IMR-90 (cell line): ENCODE data around the gene NTSR1. TPM values are rescaled to one million over a fixed set of nuclear protein-coding genes. Genes with fewer than 3 reads are reported as not detected.

ENCODE experiments used
- ATAC-seq: fragments of 200-7000 bp; cut with Tn5 transposase; 2 replicates; pipeline ENCODE4 v1.9.1; 2020; ENCODE audit warnings: low read depth, mild to moderate bottlenecking, moderate library complexity
- BruUV-seq: library from RNA; stranded (reverse); fragments of 400-500 nt; replicated peaks from 2 replicates; lab custom pipeline; 2021; lab: Mats Ljungman, UMichigan
- CTCF ChIA-PET: fragments of 300-600 bp; formaldehyde crosslinking; extraction: SDS; loops from one replicate; lab custom pipeline; 2021; ENCODE audit warnings: antibody characterized with exemption; lab: Yijun Ruan, JAX
- POLR2A ChIA-PET: fragments of 300-600 bp; sonication (Branson Sonifier 250); formaldehyde crosslinking; loops from one replicate; lab custom pipeline; 2022; ENCODE audit warnings: antibody characterized with exemption; ENCODE audit not compliant: unreplicated experiment; lab: Charles Lee
- DNase-seq: peaks from one replicate; pipeline ENCODE4 v3.0.0; 2013
- H2AFZ ChIP-seq: replicated peaks from 2 replicates; pipeline ENCODE3; 2013; ENCODE audit warnings: low read length, mild to moderate bottlenecking; ENCODE audit not compliant: poor library complexity
- H2AK5ac ChIP-seq: 2 replicates; pipeline ENCODE4 v1.6.1; 2013; ENCODE audit warnings: low read depth, low read length, inconsistent platforms
- H2AK9ac ChIP-seq: replicated peaks from 2 replicates; pipeline ENCODE3; 2013; ENCODE audit warnings: mild to moderate bottlenecking, low read depth, low read length, moderate library complexity; ENCODE audit not compliant: poor library complexity
- H2BK120ac ChIP-seq: 2 replicates; pipeline ENCODE4 v1.6.1; 2013; ENCODE audit warnings: low read depth, low read length, inconsistent platforms
- H2BK15ac ChIP-seq: 3 replicates; pipeline ENCODE4 v1.6.1; 2013; ENCODE audit warnings: low read depth, low read length, inconsistent platforms
- H2BK20ac ChIP-seq: 2 replicates; pipeline ENCODE4 v1.6.1; 2013; ENCODE audit warnings: low read depth, mild to moderate bottlenecking, inconsistent platforms, low read length, moderate library complexity
- H2BK5ac ChIP-seq: 2 replicates; pipeline ENCODE4 v1.6.1; 2013; ENCODE audit warnings: mild to moderate bottlenecking, low read depth, low read length, inconsistent platforms; ENCODE audit not compliant: poor library complexity, severe bottlenecking
- H3K14ac ChIP-seq: replicated peaks from 2 replicates; pipeline ENCODE4 v1.6.1; 2013; ENCODE audit warnings: low read depth, low read length, inconsistent platforms
- H3K18ac ChIP-seq: 2 replicates; pipeline ENCODE4 v1.6.1; 2013; ENCODE audit warnings: low read depth, low read length, control low read depth
- H3K23ac ChIP-seq: 2 replicates; pipeline ENCODE4 v1.6.1; 2013; ENCODE audit warnings: low read depth, low read length, inconsistent platforms
- H3K27ac ChIP-seq: 2 replicates; pipeline ENCODE4 v1.5.1; 2013; ENCODE audit warnings: mild to moderate bottlenecking, control low read depth, low read length; ENCODE audit not compliant: insufficient read depth
- H3K27me3 ChIP-seq: 2 replicates; pipeline ENCODE4 v1.6.1; 2013; ENCODE audit warnings: low read length; ENCODE audit not compliant: control insufficient read depth, insufficient read depth
- H3K36me3 ChIP-seq: 2 replicates; pipeline ENCODE4 v1.6.1; 2013; ENCODE audit warnings: low read length, mixed read lengths; ENCODE audit not compliant: control insufficient read depth, insufficient read depth
- H3K4ac ChIP-seq: 2 replicates; pipeline ENCODE4 v1.6.1; 2013; ENCODE audit warnings: low read depth, low read length, inconsistent platforms
- H3K4me1 ChIP-seq: 2 replicates; pipeline ENCODE4 v1.6.1; 2013; ENCODE audit warnings: low read length, mixed read lengths; ENCODE audit not compliant: control insufficient read depth, insufficient read depth
- H3K4me2 ChIP-seq: 2 replicates; pipeline ENCODE4 v1.6.1; 2013; ENCODE audit warnings: low read depth, mild to moderate bottlenecking, control low read depth, low read length, moderate library complexity
- H3K4me3 ChIP-seq: 2 replicates; pipeline ENCODE4 v1.5.1; 2013; ENCODE audit warnings: low read depth, mild to moderate bottlenecking, control low read depth, low read length, moderate library complexity; ENCODE audit not compliant: insufficient read depth
- H3K56ac ChIP-seq: 2 replicates; pipeline ENCODE4 v1.6.1; 2013; ENCODE audit warnings: low read length, inconsistent platforms; ENCODE audit not compliant: insufficient read depth; ENCODE audit errors: extremely low read depth
- H3K79me1 ChIP-seq, 2 experiments: 2 replicates each; pipeline ENCODE4 v1.6.1; 2013; ENCODE audit warnings: low read length in 2 of 2, inconsistent platforms in 1 of 2, low read depth in 1 of 2
- H3K9ac ChIP-seq: 2 replicates; pipeline ENCODE4 v1.6.1; 2013; ENCODE audit warnings: low read depth, low read length, control low read depth
- H3K9me1 ChIP-seq: 2 replicates; pipeline ENCODE4 v1.6.1; 2013; ENCODE audit warnings: low read length, inconsistent platforms; ENCODE audit not compliant: insufficient read depth
- H3K9me3 ChIP-seq: 2 replicates; pipeline ENCODE4 v1.6.1; 2013; ENCODE audit warnings: low read length; ENCODE audit not compliant: control insufficient read depth, insufficient read depth
- H4K20me1 ChIP-seq: 2 replicates; pipeline ENCODE4 v1.6.1; 2013; ENCODE audit warnings: low read length, inconsistent platforms; ENCODE audit not compliant: insufficient read depth
- H4K5ac ChIP-seq: 2 replicates; pipeline ENCODE4 v1.6.1; 2013; ENCODE audit warnings: mild to moderate bottlenecking, low read depth, low read length, control low read depth
- H4K8ac ChIP-seq, 2 experiments: 2 replicates each; pipeline ENCODE4 v1.6.1; 2013; ENCODE audit warnings: low read depth in 2 of 2, low read length in 2 of 2, control low read depth in 1 of 2, inconsistent platforms in 1 of 2
- H4K91ac ChIP-seq: 2 replicates; pipeline ENCODE4 v1.6.1; 2013; ENCODE audit warnings: low read depth, low read length, inconsistent platforms; ENCODE audit not compliant: insufficient read depth
- CEBPB ChIP-seq: IDR thresholded peaks from 2 replicates; pipeline ENCODE4 v1.6.1; 2012; ENCODE audit warnings: low read depth, low read length, improper control_type of control experiment
- FOS ChIP-seq: fragments of 150-350 bp; IDR thresholded peaks from 2 replicates; pipeline ENCODE4 v1.6.1; 2016; ENCODE audit warnings: low read depth, low read length
- MAFK ChIP-seq: IDR thresholded peaks from 2 replicates; pipeline ENCODE4 v1.6.1; 2012; ENCODE audit warnings: low read depth, low read length, improper control_type of control experiment
- RAD21 ChIP-seq: IDR thresholded peaks from 2 replicates; pipeline ENCODE4 v1.6.1; 2012; ENCODE audit warnings: low read length, improper control_type of control experiment
- RFX5 ChIP-seq: IDR thresholded peaks from 2 replicates; pipeline ENCODE4 v1.8.0; 2012; ENCODE audit warnings: low read depth, mild to moderate bottlenecking, low read length, moderate library complexity
- SMC3 ChIP-seq: fragments of 150-350 bp; IDR thresholded peaks from 2 replicates; pipeline ENCODE4 v1.6.1; 2016; ENCODE audit warnings: low read depth, mild to moderate bottlenecking, antibody characterized with exemption, low read length, moderate library complexity
- WGBS, 2 experiments: methylation state at CpG; one replicate each; pipeline versions ENCODE4 v1.1.5 to v1.1.7; 2013; ENCODE audit warnings: missing lambda C conversion rate in 2 of 2; ENCODE audit not compliant: insufficient read length in 1 of 2; ENCODE audit errors: extremely low coverage in 2 of 2; 5-methylcytosine and 5-hydroxymethylcytosine counted together
- dilution Hi-C: fragments of 300-500 bp; cut with HindIII; formaldehyde crosslinking; loops from one replicate; pipeline ENCODE4 v1.14.3; 2018; ENCODE audit warnings: low sequenced_read_pairs; ENCODE audit not compliant: unreplicated experiment
- in situ Hi-C: fragments of 300-500 bp; cut with MboI; formaldehyde crosslinking; loops from 3 replicates; pipeline ENCODE4 v1.14.3; 2019; ENCODE audit warnings: low sequenced_read_pairs, inconsistent platforms, mixed read lengths
- intact Hi-C: fragments of 100-400 bp; cut with micrococcal nuclease; formaldehyde crosslinking; loops from 2 replicates; pipeline ENCODE4 v1.10.0; 2022
- polyA plus RNA-seq, 3 experiments: library from polyadenylated mRNA; depleted of rRNA; stranded (reverse); fragments of >200 nt; gene quantifications; 2 replicates each; pipeline ENCODE4 v1.2.3, GENCODE V29; 2012; ENCODE audit warnings: low replicate concordance in 1 of 3
- total RNA-seq: library from RNA; depleted of rRNA; stranded (reverse); fragments of >200 nt; gene quantifications from 2 replicates; pipeline ENCODE4 v1.2.3, GENCODE V29; 2012
- TF ChIP-seq, protein P1 (sequence below): fragments of 150-350 bp; IDR thresholded peaks from 2 replicates; pipeline ENCODE4 v1.6.1; 2016; ENCODE audit warnings: low read depth, mild to moderate bottlenecking, low read length, moderate library complexity, borderline replicate concordance

The NTSR1 gene
- total and polyA plus RNA-seq, 2 of the 4 experiments (the other 2 are of a cell fraction): 0.54 to 1.8 TPM

DNA sequence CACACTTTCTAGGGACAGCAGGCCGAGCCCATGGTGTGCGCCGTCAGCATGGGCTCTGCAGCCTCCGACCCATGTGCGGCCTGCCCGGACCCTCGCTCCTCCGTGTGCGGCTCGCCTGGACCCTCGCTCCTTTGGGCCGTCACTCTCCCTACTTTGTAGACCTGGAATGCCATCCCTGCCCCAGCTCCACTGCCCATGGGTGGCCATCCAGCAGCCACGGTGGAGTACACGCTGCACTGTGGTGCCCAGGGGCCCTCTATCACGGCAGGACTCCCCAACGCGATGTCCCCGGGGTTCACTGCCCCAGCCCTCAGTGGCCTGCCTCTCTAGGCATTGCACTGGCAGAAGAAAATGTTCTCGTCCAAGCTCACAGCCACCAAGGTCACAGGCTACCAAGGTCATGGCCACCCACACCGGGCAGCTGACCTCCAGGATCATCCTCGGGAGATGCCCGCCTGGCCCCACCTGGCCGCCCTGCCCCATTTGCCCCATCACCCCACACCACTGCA is 63.5 kb downstream of the NTSR1 start:
- H2BK20ac ChIP-seq: no peak overlapping the region
- H2BK5ac ChIP-seq: no peak overlapping the region
- H3K14ac ChIP-seq: no peak overlapping the region
- BruUV-seq: no TSS peak
- in situ Hi-C loops (no loop called here), dilution Hi-C loops (no loop called here), intact Hi-C loops (no loop called here)
- no peaks in the 10 kb centered on the region for H3K79me1 ChIP-seq
- no peak overlapping the region for H2BK120ac ChIP-seq
- H4K91ac ChIP-seq: no peak overlapping the region
- no peak for DNase-seq
- no peak overlapping the region for H3K27ac ChIP-seq
- H4K8ac ChIP-seq: no peak overlapping the region
- no peak overlapping the region for H3K9ac ChIP-seq
- no peak overlapping the region for H3K4me2 ChIP-seq
- H2AK9ac ChIP-seq: no peak overlapping the region
- H3K27me3 ChIP-seq: peaks cover 4% of the 10 kb centered on the region; the same call in 1 of the 2 replicates
- ChIA-PET POLR2A (no interaction called here), CTCF (no interaction called here)
- H4K20me1 ChIP-seq: no peaks in the 10 kb centered on the region
- H3K36me3 ChIP-seq: no peaks in the 10 kb centered on the region
- H2AFZ ChIP-seq: no peak overlapping the region
- no peak overlapping the region for H3K18ac ChIP-seq
- H2AK5ac ChIP-seq: no peak overlapping the region
- no peak overlapping the region for H3K4ac ChIP-seq
- peaks cover 4% of the 10 kb centered on the region for H3K9me1 ChIP-seq
- H3K4me1 ChIP-seq: peaks cover 11% of the 10 kb centered on the region
- no peak overlapping the region for H4K5ac ChIP-seq
- H2BK15ac ChIP-seq: no peak overlapping the region
- H3K4me3 ChIP-seq: no peak overlapping the region
- no peak for ATAC-seq
- H3K56ac ChIP-seq: no peak overlapping the region
- TF ChIP-seq MAFK (no peak), RAD21 (no peak), RFX5 (no peak), SMC3 (no peak), CEBPB (no peak), FOS (no peak)
- TF ChIP-seq, protein P1, sequence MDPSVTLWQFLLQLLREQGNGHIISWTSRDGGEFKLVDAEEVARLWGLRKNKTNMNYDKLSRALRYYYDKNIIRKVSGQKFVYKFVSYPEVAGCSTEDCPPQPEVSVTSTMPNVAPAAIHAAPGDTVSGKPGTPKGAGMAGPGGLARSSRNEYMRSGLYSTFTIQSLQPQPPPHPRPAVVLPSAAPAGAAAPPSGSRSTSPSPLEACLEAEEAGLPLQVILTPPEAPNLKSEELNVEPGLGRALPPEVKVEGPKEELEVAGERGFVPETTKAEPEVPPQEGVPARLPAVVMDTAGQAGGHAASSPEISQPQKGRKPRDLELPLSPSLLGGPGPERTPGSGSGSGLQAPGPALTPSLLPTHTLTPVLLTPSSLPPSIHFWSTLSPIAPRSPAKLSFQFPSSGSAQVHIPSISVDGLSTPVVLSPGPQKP: no peak
- WGBS, 2 experiments: 85% methylated on average over 13 of the region's 23 CpGs; no CpG with 5 or more reads in 1 of the 2 experiments
- H3K23ac ChIP-seq: no peak overlapping the region
- H3K9me3 ChIP-seq: no peaks in the 10 kb centered on the region
